DND-41 (cell line): ENCODE measurements around the gene RPL23.

Source experiments
- EZH2 ChIP-seq: IDR thresholded peaks from 3 replicates; pipeline ENCODE4 v1.6.1; 2012; ENCODE audit warnings: borderline replicate concordance, low read depth, mild to moderate bottlenecking, moderate library complexity, low read length, inconsistent platforms; ENCODE audit not compliant: severe bottlenecking
- TF ChIP-seq, protein P1 (sequence below): IDR thresholded peaks from 2 replicates; pipeline ENCODE4 v1.5.1; 2012; ENCODE audit warnings: borderline replicate concordance, low read length, moderate library complexity, mild to moderate bottlenecking; ENCODE audit not compliant: poor library complexity, severe bottlenecking; ENCODE audit errors: extremely low read depth

DNA sequence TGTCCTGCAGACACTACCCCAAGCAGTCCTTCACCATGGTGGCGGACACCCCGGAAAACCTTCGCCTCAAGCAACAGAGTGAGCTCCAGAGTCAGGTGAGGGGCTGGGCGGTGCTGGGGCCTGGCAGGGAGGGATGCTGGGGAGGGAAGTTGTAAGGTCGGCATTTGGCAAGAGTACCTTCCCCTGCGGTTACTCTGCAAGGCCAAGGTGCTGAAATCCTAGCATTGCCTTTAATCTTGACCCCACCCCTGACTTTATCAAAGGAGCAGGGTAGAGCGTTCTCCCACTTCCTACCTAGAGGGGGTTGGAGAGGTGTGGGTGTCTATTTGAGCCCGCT lies 36.9 kb upstream of the RPL23 start:
- TF ChIP-seq EZH2 = no peak
- TF ChIP-seq, protein P1, sequence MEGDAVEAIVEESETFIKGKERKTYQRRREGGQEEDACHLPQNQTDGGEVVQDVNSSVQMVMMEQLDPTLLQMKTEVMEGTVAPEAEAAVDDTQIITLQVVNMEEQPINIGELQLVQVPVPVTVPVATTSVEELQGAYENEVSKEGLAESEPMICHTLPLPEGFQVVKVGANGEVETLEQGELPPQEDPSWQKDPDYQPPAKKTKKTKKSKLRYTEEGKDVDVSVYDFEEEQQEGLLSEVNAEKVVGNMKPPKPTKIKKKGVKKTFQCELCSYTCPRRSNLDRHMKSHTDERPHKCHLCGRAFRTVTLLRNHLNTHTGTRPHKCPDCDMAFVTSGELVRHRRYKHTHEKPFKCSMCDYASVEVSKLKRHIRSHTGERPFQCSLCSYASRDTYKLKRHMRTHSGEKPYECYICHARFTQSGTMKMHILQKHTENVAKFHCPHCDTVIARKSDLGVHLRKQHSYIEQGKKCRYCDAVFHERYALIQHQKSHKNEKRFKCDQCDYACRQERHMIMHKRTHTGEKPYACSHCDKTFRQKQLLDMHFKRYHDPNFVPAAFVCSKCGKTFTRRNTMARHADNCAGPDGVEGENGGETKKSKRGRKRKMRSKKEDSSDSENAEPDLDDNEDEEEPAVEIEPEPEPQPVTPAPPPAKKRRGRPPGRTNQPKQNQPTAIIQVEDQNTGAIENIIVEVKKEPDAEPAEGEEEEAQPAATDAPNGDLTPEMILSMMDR = no peak
